HUES48 (cell line): ENCODE results near the gene CTSL.

ENCODE experiments used
- H3K27ac ChIP-seq: one replicate; pipeline ENCODE4 v1.7.0; 2013; ENCODE audit warnings: low read depth, low read length, inconsistent platforms
- H3K27me3 ChIP-seq: 2 replicates; pipeline ENCODE4 v1.6.1; 2013; ENCODE audit warnings: mild to moderate bottlenecking, low read length; ENCODE audit not compliant: control insufficient read depth, insufficient read depth
- H3K36me3 ChIP-seq: 2 replicates; pipeline ENCODE4 v1.6.1; 2013; ENCODE audit warnings: low read length; ENCODE audit not compliant: control insufficient read depth, insufficient read depth
- H3K4me1 ChIP-seq: 2 replicates; pipeline ENCODE4 v1.6.1; 2013; ENCODE audit warnings: mild to moderate bottlenecking, low read length; ENCODE audit not compliant: control insufficient read depth, insufficient read depth
- H3K4me3 ChIP-seq: 2 replicates; pipeline ENCODE4 v1.5.1; 2013; ENCODE audit warnings: mild to moderate bottlenecking, low read depth, low read length
- H3K9ac ChIP-seq: 2 replicates; pipeline ENCODE4 v1.6.1; 2013; ENCODE audit warnings: mild to moderate bottlenecking, low read depth, low read length, moderate library complexity
- H3K9me3 ChIP-seq: 2 replicates; pipeline ENCODE4 v1.6.1; 2013; ENCODE audit warnings: low read length; ENCODE audit not compliant: control insufficient read depth, insufficient read depth

CTSL gene

GRCh38 chr9:87729246-87729645 lies 3.3 kb downstream of the CTSL start:
- no peak overlapping the region for H3K9ac ChIP-seq
- H3K4me3 ChIP-seq, result no peak overlapping the region
- no peak overlapping the region for H3K27ac ChIP-seq
- peaks cover 4% of the 10 kb centered on the region; the same call in 1 of the 2 replicates for H3K4me1 ChIP-seq
- no peaks in the 10 kb centered on the region for H3K9me3 ChIP-seq
- peaks cover 9% of the 10 kb centered on the region for H3K27me3 ChIP-seq
- peaks cover 5% of the 10 kb centered on the region; the same call in 1 of the 2 replicates for H3K36me3 ChIP-seq

- H3K4me1 ChIP-seq, result peaks cover 4% of the 10 kb centered on the region; the same call in 1 of the 2 replicates
- no peak overlapping the region for H3K4me3 ChIP-seq
- no peak overlapping the region for H3K27ac ChIP-seq
- no peaks in the 10 kb centered on the region for H3K27me3 ChIP-seq
- no peak overlapping the region for H3K9ac ChIP-seq
- H3K36me3 ChIP-seq, result peaks cover 5% of the 10 kb centered on the region; the same call in 1 of the 2 replicates
- H3K9me3 ChIP-seq, result no peaks in the 10 kb centered on the region
These were observed 5.4 kb downstream of the CTSL start for GRCh38 chr9:87731321-87731720.

DNA sequence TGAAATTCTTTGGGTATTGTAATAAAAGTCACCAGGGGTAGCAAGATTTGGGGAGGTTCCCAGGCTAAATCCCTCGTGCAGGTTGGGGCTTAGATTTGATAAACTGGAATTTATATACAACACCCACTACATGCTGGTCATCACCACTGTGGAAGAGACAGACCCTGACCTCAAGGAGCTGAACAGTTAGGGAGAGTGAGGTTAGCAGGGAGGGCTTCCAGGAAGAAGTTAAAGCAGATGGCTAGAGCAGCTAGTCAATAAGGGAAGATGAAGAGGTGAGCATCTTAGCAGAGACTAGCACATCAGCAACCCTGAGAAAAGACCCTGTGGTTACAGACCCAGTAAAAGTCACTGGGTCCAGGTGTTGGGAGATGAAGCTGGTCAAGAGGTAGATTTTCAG lies 6.4 kb downstream of the CTSL start:
- Histone ChIP-seq H3K36me3 (peaks cover 5% of the 10 kb centered on the region; the same call in 1 of the 2 replicates), H3K4me1 (peaks cover 4% of the 10 kb centered on the region; the same call in 1 of the 2 replicates), H3K9me3 (no peaks in the 10 kb centered on the region), H3K27me3 (no peaks in the 10 kb centered on the region), H3K27ac (no peak overlapping the region), H3K4me3 (no peak overlapping the region), H3K9ac (no peak overlapping the region)

DNA sequence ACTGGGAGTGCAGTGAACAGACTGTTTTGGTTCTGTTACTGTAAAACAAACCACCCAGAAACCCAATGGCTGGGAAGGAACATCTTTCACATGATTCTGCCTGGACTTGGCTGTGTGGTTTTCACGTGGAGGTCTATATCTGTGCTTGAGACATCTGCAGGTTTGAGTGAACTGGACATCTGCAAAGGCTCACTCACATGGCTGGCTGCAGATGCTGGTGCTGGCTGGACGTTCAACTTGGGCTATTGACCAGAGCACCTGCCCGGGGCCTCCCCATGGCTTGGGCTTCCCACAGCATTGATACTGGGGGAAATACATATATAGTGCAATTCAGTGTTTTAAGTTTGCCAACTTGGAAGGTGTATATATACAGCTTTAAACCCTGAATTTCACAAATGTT lies 6.8 kb downstream of the CTSL start:
- no peak overlapping the region for H3K4me3 ChIP-seq
- peaks cover 5% of the 10 kb centered on the region; the same call in 1 of the 2 replicates for H3K36me3 ChIP-seq
- no peak overlapping the region for H3K27ac ChIP-seq
- H3K27me3 ChIP-seq, result no peaks in the 10 kb centered on the region
- no peak overlapping the region for H3K9ac ChIP-seq
- peaks cover 4% of the 10 kb centered on the region; the same call in 1 of the 2 replicates for H3K4me1 ChIP-seq
- H3K9me3 ChIP-seq, result no peaks in the 10 kb centered on the region

GRCh38 chr9:87733273-87734052 lies 7.5 kb downstream of the CTSL start:
- H3K4me3 ChIP-seq, result no peak overlapping the region
- no peak overlapping the region for H3K9ac ChIP-seq
- no peaks in the 10 kb centered on the region for H3K9me3 ChIP-seq
- no peak overlapping the region for H3K27ac ChIP-seq
- peaks cover 5% of the 10 kb centered on the region; the same call in 1 of the 2 replicates for H3K36me3 ChIP-seq
- H3K27me3 ChIP-seq, result no peaks in the 10 kb centered on the region
- H3K4me1 ChIP-seq, result peaks cover 4% of the 10 kb centered on the region; the same call in 1 of the 2 replicates

GRCh38 chr9:87734106-87734505 lies 8.2 kb downstream of the CTSL start:
- Histone ChIP-seq H3K27ac (no peak overlapping the region), H3K36me3 (peaks cover 5% of the 10 kb centered on the region; the same call in 1 of the 2 replicates), H3K4me1 (peaks cover 3% of the 10 kb centered on the region; the same call in 1 of the 2 replicates), H3K27me3 (no peaks in the 10 kb centered on the region), H3K9me3 (no peaks in the 10 kb centered on the region), H3K9ac (no peak overlapping the region), H3K4me3 (no peak overlapping the region)

- no peak overlapping the region for H3K4me3 ChIP-seq
- H3K9me3 ChIP-seq, result 0 out of 2 replicates have a peak, but pooled peaks cover 3% of the 10 kb centered on the region
- no peaks in the 10 kb centered on the region for H3K4me1 ChIP-seq
- no peaks in the 10 kb centered on the region for H3K27me3 ChIP-seq
- H3K27ac ChIP-seq, result no peak overlapping the region
- no peak overlapping the region for H3K9ac ChIP-seq
- H3K36me3 ChIP-seq, result no peaks in the 10 kb centered on the region
These were observed 13.6 kb downstream of the CTSL start for GRCh38 chr9:87739546-87739945.

DNA sequence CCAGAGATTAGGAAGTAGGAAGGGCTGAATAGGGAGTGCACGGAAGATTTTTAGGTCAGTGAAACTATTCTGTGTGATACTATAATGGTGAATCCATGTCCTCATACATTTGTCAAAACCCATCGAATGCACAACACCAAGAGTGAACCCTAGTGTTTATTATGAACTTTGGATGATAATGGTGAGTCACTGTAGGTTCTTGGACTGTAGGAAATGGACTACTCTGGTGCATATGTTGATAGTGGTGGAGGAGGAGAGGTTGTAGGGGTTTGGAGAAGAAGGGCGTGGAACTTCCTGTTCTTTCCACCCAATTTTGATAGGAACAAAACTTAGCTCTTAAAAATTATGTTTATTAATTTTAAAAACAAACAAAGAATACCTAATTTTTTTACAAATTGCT lies 14.3 kb downstream of the CTSL start:
- Histone ChIP-seq H3K9ac (no peak overlapping the region), H3K9me3 (0 out of 2 replicates have a peak, but pooled peaks cover 3% of the 10 kb centered on the region), H3K27ac (no peak overlapping the region), H3K4me1 (no peaks in the 10 kb centered on the region), H3K4me3 (no peak overlapping the region), H3K27me3 (no peaks in the 10 kb centered on the region), H3K36me3 (no peaks in the 10 kb centered on the region)

GRCh38 chr9:87741326-87741725 lies 15.4 kb downstream of the CTSL start:
- Histone ChIP-seq H3K4me1 (no peaks in the 10 kb centered on the region), H3K4me3 (no peak overlapping the region), H3K9me3 (0 out of 2 replicates have a peak, but pooled peaks cover 3% of the 10 kb centered on the region), H3K36me3 (no peaks in the 10 kb centered on the region), H3K27ac (no peak overlapping the region), H3K9ac (no peak overlapping the region), H3K27me3 (no peaks in the 10 kb centered on the region)

DNA sequence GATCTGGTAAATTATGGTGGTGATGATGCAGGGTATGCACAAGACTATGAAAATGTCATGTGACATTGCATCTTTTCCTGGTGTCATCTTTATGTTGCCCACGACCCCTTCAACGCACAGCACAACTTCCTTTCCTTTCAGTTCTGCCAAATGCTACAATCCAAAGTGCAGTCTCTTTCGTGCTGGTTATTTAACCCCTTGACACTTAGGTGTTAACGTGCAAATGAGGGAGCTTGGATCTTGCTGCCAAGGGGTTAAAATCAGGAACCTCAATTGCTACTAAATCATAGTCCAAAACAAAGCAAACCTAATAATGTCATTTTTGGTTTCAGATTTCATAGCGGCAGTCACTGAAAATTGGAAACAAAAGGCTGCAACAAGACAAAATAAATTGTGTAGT lies 16.0 kb downstream of the CTSL start:
- no peak overlapping the region for H3K9ac ChIP-seq
- no peaks in the 10 kb centered on the region for H3K36me3 ChIP-seq
- H3K27ac ChIP-seq, result no peak overlapping the region
- H3K4me3 ChIP-seq, result no peak overlapping the region
- H3K9me3 ChIP-seq, result 0 out of 2 replicates have a peak, but pooled peaks cover 3% of the 10 kb centered on the region
- H3K4me1 ChIP-seq, result no peaks in the 10 kb centered on the region
- H3K27me3 ChIP-seq, result no peaks in the 10 kb centered on the region

DNA sequence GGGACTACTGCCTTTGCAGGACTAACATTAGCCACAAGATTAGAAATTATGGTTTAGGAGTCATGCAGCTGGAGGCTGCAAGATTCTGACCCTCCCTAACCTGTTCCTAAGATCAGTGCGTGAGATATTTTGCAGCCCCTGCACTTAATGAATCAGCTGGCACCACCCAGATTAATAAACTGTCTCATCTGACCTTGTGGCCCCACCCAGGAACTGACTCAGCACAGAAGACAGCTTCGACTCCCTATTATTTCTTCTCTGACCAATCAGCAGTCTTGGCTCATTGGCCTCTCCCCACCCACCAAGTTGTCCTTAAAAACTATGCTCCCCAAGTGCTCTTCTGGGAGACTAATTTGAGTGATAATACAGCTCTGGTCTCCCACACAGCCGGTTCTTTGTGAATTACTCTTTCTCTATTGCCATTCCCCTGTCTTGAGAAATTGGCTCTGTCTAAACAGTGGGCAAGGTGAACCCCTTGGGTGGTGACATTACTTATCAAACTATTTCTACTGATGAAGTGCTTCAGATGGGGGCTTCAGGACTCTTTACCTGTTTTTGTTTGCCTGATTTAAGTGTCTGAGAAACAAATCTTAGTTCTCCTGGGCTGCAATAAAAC lies 17.0 kb downstream of the CTSL start:
- Histone ChIP-seq H3K27ac (no peak overlapping the region), H3K27me3 (no peaks in the 10 kb centered on the region), H3K4me1 (no peaks in the 10 kb centered on the region), H3K36me3 (no peaks in the 10 kb centered on the region), H3K4me3 (no peak overlapping the region), H3K9ac (no peak overlapping the region), H3K9me3 (0 out of 2 replicates have a peak, but pooled peaks cover 3% of the 10 kb centered on the region)
